Measurements from ENCODE around the gene SPRY1. TPM values are rescaled to one million over a fixed set of nuclear protein-coding genes. Genes with fewer than 3 reads are reported as not detected.
A peak's percentile ranks its signal among the peaks of the same experiment; 100 is the strongest.

Gene SPRY1
- total and polyA plus RNA-seq, 9 of the 15 experiments (the other 6 are each of a cell fraction or from before 2014, with no cell fraction given) = 0.18 to 1.9 (median 0.45) TPM; not detected in 1

GRCh38 chr4:123354701-123355100 is 41.9 kb upstream of the SPRY1 start:
- Histone ChIP-seq H3K36me3 (ENCODE audit: control insufficient read depth, insufficient read depth, low read length) (no peaks in the 10 kb centered on the region), H3K79me2 (ENCODE audit: control insufficient read depth, insufficient read depth, low read length) (no peaks in the 10 kb centered on the region), H3K9me3 (replicated peaks; ENCODE audit: control insufficient read depth, insufficient read depth, low read depth, low read length) (no peaks in the 10 kb centered on the region), H3K27me3 (ENCODE audit: control insufficient read depth in 2 of 2, insufficient read depth in 2 of 2, low read length in 2 of 2) (no peaks in the 10 kb centered on the region), H3K9me1 (ENCODE audit: control insufficient read depth, insufficient read depth, low read length) (no peaks in the 10 kb centered on the region), H3K4me3 (no peak overlapping the region), H4K20me1 (replicated peaks; ENCODE audit: control insufficient read depth, insufficient read depth, low read length) (no peaks in the 10 kb centered on the region), H3K27ac (ENCODE audit: extremely low read depth, low read depth, low read length) (no peak overlapping the region), H3K9ac (ENCODE audit: insufficient read depth in 1 of 2, low read depth in 2 of 2, low read length in 2 of 2) (no peak overlapping the region), H3K4me2 (ENCODE audit: insufficient read depth, low read length) (no peak overlapping the region), H3K4me1 (replicated peaks in 1 of 2; ENCODE audit: control insufficient read depth in 2 of 2, insufficient read depth in 2 of 2, low read length in 2 of 2) (peaks cover 13 to 15% of the 10 kb centered on the region in 2 experiments; a peak in 4 of 5 replicates), H2AFZ (ENCODE audit: low read depth, low read length) (peak overlapping the region; percentile 67)
- intact Hi-C loops (cut with micrococcal nuclease) = loop anchor here (5.0 kb wide), 1 partner anchor 758 kb away; no protein-coding TSS in a partner anchor
- no TSS peak for BruUV-seq (replicated peaks)
- WGBS (ENCODE audit: insufficient coverage, low coverage, missing lambda C conversion rate) = 22% methylated on average over 5 of the region's 5 CpGs
- POLR2A ChIA-PET = no interaction called here
- in situ Hi-C loops (cut with MboI) = loop anchor here (25.0 kb wide), 1 partner anchor 908 kb away; no protein-coding TSS in a partner anchor
- DNase-seq (ENCODE audit: extremely low read depth in 1 of 4, low spot score in 3 of 4) (no peak), ATAC-seq (no peak), FAIRE-seq (no peak)
- TF ChIP-seq GTF2E2 (tag; IDR thresholded peaks at IDR 0.05) = no peak
- no peak for TF ChIP-seq ATF7 (IDR thresholded peaks at IDR 0.05)
- TF ChIP-seq FOXP1 (CRISPR knock-in tag; IDR thresholded peaks at IDR 0.05) = no peak
- CTCF ChIA-PET (ENCODE audit: low intra/inter-chr PET ratio) = no interaction called here

GRCh38 chr4:123356921-123357320 is 39.7 kb upstream of the SPRY1 start:
- POLR2A ChIA-PET = interaction anchor here (1.4 kb wide), 1 partner anchor 15 kb away, joined by 3 read pairs; no protein-coding TSS in a partner anchor
- no TSS peak for BruUV-seq (replicated peaks)

More at GRCh38 chr4:123356921-123357320, 39.7 kb upstream of the SPRY1 start:
- Histone ChIP-seq H3K4me2 (ENCODE audit: insufficient read depth, low read length) (no peak overlapping the region; the same call in 1 of the 2 replicates), H3K4me1 (replicated peaks in 1 of 2; ENCODE audit: control insufficient read depth in 2 of 2, insufficient read depth in 2 of 2, low read length in 2 of 2) (peaks cover 10 to 15% of the 10 kb centered on the region in 2 experiments; a peak in 3 of 5 replicates), H4K20me1 (replicated peaks; ENCODE audit: control insufficient read depth, insufficient read depth, low read length) (no peaks in the 10 kb centered on the region), H2AFZ (ENCODE audit: low read depth, low read length) (peak overlapping the region; percentile 63), H3K9ac (ENCODE audit: insufficient read depth in 1 of 2, low read depth in 2 of 2, low read length in 2 of 2) (no peak overlapping the region), H3K9me1 (ENCODE audit: control insufficient read depth, insufficient read depth, low read length) (no peaks in the 10 kb centered on the region), H3K4me3 (no peak overlapping the region), H3K27me3 (ENCODE audit: control insufficient read depth in 2 of 2, insufficient read depth in 2 of 2, low read length in 2 of 2) (no peaks in the 10 kb centered on the region), H3K27ac (ENCODE audit: extremely low read depth, low read depth, low read length) (no peak overlapping the region), H3K36me3 (ENCODE audit: control insufficient read depth, insufficient read depth, low read length) (no peaks in the 10 kb centered on the region), H3K9me3 (replicated peaks; ENCODE audit: control insufficient read depth, insufficient read depth, low read depth, low read length) (no peaks in the 10 kb centered on the region), H3K79me2 (ENCODE audit: control insufficient read depth, insufficient read depth, low read length) (no peaks in the 10 kb centered on the region)
- intact Hi-C loops (cut with micrococcal nuclease) (no loop called here), in situ Hi-C loops (cut with MboI) (loop anchor here (25.0 kb wide), 1 partner anchor 905 kb away; no protein-coding TSS in a partner anchor)
- CTCF ChIA-PET (ENCODE audit: low intra/inter-chr PET ratio) = no interaction called here
- DNase-seq (ENCODE audit: extremely low read depth in 1 of 4, low spot score in 3 of 4) = peak in 2 of 4 experiments; percentile 32 to 46
- TF ChIP-seq ZNF717 (CRISPR knock-in tag; IDR thresholded peaks at IDR 0.05) = no peak
- 0 out of 2 replicates have a peak, but pooled peaks have one; percentile 23 for TF ChIP-seq CBFA2T3 (IDR thresholded peaks at IDR 0.05)
- FAIRE-seq = no peak
- ATAC-seq = peak; percentile 72
- 13% methylated on average over 7 of the region's 7 CpGs for WGBS (ENCODE audit: insufficient coverage, low coverage, missing lambda C conversion rate)

Measured in K562 (cell line).